Measurements from ENCODE around the gene LZIC.
"Not testable (repeated sequence)": the region's sequence is repeated elsewhere in the genome, so short reads cannot be mapped to it uniquely, and the experiment has no call there.

LZIC gene

DNA sequence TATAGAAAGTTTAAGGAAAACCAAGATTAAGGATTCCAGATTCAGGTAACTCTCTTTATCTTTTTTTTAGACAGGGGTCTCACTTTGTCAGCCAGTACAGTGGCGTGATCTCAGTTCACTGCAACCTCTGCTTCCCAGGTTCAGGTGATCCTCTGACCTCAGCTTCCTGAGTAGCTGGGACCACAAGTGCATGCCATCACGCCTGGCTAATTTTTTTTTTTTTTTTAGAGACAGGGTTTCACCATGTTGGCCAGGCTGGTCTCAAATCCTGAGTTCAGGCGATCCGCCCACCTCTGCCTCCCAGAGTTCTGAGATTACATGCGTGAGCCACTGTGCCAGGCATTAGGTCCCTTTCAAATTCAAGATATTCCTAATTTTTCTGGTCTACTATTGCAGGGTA is 15.9 kb downstream of the LZIC start:
- TF ChIP-seq, protein P1, sequence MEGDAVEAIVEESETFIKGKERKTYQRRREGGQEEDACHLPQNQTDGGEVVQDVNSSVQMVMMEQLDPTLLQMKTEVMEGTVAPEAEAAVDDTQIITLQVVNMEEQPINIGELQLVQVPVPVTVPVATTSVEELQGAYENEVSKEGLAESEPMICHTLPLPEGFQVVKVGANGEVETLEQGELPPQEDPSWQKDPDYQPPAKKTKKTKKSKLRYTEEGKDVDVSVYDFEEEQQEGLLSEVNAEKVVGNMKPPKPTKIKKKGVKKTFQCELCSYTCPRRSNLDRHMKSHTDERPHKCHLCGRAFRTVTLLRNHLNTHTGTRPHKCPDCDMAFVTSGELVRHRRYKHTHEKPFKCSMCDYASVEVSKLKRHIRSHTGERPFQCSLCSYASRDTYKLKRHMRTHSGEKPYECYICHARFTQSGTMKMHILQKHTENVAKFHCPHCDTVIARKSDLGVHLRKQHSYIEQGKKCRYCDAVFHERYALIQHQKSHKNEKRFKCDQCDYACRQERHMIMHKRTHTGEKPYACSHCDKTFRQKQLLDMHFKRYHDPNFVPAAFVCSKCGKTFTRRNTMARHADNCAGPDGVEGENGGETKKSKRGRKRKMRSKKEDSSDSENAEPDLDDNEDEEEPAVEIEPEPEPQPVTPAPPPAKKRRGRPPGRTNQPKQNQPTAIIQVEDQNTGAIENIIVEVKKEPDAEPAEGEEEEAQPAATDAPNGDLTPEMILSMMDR (IDR thresholded peaks at IDR 0.05; ENCODE audit: low read length, missing control alignments), result no peak
- DNase-seq (ENCODE audit: low read depth), result no peak
- H3K4me3 ChIP-seq (replicated peaks; ENCODE audit: low read depth, low read length), result no peak overlapping the region

DNA sequence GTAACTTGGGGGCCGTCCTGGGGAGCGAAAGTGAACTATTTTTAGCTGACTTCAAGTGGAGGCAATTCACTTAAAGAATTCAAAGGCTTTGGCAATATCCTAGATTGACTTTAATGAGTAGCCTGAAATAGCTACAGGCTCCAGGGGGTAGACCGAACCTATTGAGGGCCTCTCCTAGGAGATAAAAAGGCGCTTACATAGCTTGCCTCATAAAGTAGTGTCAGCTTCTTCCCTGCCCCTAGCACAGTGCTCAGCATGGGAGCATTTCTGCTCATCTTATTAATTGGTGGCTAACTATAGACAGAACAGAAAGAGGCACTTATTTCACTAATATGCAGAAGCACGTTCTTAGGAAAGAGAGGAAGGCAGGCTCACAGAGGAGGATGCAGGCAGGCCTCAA is 20.8 kb downstream of the LZIC start:
- TF ChIP-seq, protein P1 (IDR thresholded peaks at IDR 0.05; ENCODE audit: low read length, missing control alignments), result no peak
- H3K4me3 ChIP-seq (replicated peaks; ENCODE audit: low read depth, low read length), result no peak overlapping the region
- no peak for DNase-seq (ENCODE audit: low read depth)

DNA sequence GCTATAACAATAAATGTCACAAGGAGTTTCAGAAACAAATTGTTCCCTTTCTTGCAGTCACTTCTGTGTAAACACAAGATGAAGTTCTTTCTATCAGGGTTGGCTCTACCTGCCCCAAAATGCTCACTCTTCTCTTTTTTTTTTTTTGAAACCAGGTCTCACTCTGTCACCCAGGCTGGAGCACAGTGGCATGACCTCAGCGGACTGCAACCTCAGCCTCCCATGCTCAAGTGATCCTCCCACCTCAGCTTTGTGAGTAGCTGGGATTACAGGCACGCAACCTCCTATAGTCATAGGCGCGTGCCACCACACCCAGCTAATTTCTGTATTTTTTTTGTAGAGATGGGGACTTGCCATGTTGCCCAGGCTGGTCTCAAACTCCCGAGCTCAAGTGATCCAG is 22.6 kb downstream of the LZIC start:
- DNase-seq (ENCODE audit: low read depth), result no peak
- TF ChIP-seq, protein P1 (IDR thresholded peaks at IDR 0.05; ENCODE audit: low read length, missing control alignments), result no peak
- no peak overlapping the region for H3K4me3 ChIP-seq (replicated peaks; ENCODE audit: low read depth, low read length)

DNA sequence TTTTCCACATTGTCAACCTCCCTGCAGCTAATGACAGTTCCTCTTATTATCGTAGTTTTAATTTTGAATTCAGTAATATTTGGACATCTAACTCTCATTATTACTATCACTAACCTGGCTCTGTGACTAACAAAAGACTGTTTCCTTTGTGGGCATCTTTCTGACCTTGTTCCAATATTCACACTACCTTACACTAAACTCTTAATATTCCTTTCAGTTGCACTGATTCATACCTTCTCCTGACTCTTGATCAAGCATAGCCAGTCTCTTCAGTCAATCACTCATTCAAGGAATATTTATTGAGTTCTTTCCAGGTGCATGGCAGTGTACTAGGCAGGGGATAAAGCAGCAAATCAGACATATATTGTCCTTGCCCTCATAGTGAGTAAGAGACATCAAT is 25.3 kb downstream of the LZIC start:
- no peak overlapping the region for H3K4me3 ChIP-seq (replicated peaks; ENCODE audit: low read depth, low read length)
- DNase-seq (ENCODE audit: low read depth), result no peak
- TF ChIP-seq, protein P1 (IDR thresholded peaks at IDR 0.05; ENCODE audit: low read length, missing control alignments), result no peak

DNA sequence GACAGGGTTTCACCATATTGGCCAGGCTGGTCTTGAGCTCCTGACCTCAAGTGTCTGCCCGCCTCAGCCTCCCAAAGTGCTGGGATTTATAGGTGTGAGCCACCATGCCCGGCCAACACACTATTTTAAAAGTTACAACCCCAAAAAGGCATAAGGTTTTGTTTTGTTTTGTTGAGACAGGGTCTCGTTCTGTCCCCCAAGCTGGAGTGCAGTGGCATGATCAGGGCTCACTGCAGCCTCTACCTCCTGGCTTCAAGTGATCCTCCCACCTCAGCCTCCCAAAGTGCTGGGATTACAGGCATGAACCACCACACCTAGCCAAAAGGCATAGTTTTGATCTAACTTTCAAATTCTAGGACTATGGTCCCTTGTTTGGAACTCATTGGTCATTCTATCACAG is 25.7 kb downstream of the LZIC start:
- not testable (repeated sequence) for DNase-seq (ENCODE audit: low read depth); H3K4me3 ChIP-seq (replicated peaks; ENCODE audit: low read depth, low read length)

DNA sequence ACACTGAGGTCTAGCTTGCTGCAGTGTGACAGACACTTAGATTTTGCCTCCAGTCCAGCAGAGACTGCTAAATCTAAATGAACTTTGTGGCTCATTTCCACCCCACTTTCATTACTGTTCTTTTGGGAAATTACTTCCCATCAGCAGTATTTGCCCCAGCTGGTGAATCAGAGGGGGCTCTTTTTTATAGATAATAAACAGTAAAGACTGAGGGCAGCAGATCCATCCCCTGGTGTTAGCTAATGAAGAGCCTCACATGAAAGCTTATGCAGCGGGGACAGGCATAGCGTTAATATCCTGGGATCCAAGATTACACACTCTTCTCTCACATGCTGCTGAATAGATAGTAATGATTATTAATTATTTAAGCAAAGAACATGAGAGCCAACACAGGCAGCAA is 26.7 kb downstream of the LZIC start:
- H3K4me3 ChIP-seq (replicated peaks; ENCODE audit: low read depth, low read length), result no peak overlapping the region
- no peak for DNase-seq (ENCODE audit: low read depth)
- TF ChIP-seq, protein P1 (IDR thresholded peaks at IDR 0.05; ENCODE audit: low read length, missing control alignments), result no peak

DNA sequence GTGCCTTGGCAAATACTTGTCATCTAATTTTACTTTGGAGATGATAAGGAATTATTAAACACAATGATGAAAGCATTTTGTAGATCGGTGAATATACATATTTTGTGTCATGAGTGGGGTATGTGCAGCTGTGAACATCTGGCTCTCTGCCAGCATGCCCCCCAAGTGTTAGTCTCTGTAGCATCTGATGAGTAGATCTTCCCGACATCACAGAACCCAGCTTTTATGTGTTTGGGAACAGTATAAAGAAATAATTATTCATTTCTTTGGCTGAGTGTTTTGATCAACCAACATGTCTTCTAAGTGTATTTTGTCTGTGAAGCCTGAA is 28.6 kb downstream of the LZIC start:
- TF ChIP-seq, protein P1 (IDR thresholded peaks at IDR 0.05; ENCODE audit: low read length, missing control alignments), result no peak
- DNase-seq (ENCODE audit: low read depth), result no peak
- H3K4me3 ChIP-seq (replicated peaks; ENCODE audit: low read depth, low read length), result no peak overlapping the region

Data from fibroblast of pulmonary artery (primary cell).